ENCODE measurements around the gene PPP5C.

Gene PPP5C

DNA sequence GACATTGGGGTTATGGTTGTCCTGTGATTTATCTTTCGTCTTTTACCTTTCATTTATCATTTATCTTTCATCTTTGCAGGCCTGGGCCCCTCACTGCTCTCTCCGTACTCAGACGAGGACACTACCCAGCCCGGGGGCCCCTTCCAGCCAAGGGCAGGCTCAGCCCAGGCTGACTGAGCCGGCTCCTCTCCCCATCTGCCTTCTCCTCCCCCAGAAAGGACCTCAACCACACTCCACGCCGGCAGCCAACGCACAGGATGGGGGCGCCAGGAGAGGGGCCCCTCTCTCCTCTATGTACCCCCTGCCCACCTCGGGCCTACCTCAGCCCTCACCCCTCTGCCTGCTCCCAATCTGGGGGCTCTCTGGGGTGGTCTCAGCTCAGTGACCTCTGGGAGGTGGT, 7.4 kb upstream of the PPP5C start:
- no peak for DNase-seq

DNA sequence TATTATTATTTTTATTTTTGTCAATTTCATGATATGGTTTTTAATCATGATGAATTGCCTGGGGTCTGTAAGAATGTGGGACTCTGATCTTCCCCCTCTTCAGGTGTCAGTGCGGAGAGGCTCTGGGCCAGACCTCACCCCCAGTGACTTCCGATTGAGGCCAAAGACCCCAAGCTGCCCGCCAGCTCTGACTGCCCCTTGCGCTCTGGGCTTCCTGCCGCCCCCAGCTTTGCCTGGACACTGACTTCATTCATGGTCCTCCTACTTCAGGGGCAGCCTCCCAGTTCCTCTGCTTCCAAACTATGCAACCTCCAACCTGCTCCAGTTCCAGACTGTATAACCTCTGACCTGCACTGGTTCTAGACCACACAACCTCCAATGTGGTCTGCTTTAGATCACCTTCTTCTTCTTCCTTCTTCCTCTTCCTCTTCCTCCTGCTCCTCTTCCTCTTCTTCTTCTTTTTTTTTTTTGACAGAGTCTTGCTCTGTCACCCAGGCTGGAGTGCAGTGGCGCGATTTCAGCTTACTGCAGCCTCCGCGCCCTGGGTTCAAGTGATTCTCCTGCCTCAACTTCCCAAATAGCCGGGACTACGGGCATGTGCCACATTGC, 6.7 kb upstream of the PPP5C start:
- DNase-seq: no peak

DNA sequence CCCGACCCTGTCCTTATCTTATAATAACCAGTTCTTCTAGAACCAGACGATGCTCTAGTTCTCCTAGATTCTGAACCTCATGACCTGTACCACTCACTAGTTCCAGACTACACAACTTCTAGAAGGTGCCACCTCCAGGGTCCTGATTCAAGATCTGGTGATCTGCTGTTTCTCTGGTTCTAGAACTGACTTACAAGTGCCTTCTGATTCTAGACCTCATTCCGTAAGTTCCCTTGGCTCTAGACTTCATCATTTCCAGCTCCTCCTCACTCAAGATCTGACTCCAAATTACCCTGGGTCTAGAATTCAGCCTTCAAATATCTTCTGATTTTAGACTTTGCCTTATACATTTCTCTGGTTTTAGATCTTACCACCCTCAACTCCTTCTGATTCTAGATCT, 5.0 kb upstream of the PPP5C start:
- no peak for DNase-seq

GRCh38 chr19:46344363-46344762, 2.5 kb upstream of the PPP5C start:
- DNase-seq: no peak

GRCh38 chr19:46345157-46345556, 1.7 kb upstream of the PPP5C start:
- no peak for DNase-seq

DNA sequence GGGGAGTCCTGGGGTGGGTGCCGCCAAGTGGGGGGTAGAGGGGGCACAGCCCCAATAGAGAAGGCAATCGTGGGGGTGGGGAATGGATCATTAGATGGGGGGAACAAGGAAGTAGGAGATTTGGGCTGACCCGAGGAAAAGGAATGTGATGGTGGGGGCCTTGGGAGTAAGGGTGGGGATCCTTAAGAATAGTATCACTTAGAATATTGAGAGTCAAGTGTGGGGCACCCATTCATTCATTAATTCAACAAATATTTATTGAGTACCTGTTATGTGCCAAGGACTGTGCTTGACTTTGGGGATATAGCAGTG, 641 bp downstream of the PPP5C start:
- no peak for DNase-seq

DNA sequence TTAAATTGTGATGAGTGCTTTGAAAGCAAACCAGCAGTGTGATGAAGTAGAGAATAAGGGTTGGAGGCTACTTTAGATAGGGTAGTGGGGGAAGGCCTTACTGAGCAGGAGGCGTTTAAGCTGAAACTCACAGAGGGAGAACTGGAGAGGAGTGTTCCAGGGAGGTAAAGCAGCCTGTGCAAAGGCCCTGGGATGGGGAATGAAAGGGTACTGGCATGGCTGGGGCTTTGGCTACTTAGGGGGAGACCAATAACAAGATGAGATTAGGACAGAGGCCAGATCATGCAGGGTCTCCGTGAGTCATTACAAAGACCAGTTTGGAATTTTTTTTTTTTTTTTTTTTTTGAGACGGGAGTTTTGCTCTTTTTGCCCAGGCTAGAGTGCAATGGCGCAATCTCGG, 1.1 kb downstream of the PPP5C start:
- DNase-seq: no peak

DNA sequence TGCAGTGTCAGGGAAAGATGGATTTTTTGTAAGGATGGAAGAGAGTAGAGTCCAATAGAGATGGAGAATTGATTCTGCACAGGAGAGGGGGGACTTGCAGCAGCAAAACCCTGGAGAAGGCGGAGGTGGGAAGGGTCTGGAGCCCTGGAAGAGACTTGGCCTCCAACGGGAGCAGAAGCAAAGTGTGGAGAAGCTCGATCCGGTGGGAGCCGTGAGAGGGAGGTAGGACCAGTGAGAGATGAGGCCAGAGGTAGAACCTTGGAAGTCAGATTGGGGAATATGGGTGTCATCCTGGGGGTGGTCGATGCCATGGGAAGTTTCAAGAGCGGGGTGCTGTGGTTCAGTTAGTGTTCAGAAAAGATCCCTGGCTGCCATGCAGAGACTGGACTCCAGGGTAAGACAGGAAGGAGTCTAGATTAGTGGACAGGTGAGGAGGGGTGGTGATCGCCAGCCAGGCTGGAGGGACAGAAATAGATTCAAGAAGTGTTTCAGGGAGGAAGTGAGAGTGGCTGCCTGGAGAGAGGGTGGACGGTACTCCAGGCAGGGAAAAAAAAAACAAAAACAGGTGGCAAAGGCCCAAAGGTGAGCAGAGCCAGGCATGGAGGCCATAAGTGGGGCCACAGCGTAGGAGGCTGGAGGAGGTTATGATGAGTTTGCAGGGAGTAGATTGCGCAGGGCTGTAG, 2.6 kb downstream of the PPP5C start:
- DNase-seq: no peak

DNA sequence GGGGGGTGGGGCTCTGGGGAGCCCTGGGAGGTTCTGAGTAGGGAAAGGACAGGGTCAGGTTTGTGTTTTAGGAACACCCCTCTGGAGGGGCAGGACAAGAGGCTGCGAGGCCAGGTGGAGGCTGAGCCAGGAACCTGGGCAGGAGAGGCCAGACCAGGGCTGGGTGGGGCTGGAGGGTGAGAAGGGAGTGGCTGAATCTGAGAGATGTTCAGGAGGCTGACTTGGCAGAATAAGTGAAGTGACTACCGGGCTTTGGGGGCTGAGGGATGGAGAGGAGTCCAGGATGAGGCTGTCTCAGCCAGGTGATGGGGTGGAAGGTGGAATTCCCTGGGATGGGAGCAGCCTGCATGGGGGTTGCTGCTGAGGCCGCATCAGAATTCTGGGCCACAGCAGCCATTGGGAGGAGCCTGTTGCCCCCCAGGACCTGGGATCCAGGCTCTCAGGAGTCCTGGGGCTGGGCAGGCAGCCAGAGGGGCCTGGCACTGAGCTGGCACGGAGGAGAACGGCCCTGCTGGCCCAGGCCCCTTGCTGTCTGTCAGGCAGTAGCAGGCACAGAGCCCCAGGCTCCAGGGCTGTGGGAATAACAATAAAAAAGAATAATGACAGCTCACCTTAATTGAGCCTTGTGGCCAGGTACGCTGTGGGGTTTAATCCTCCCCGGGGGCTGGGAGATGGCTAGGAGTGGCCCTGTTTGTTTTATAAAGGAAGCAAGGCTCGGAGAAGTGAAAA, 3.3 kb downstream of the PPP5C start:
- no peak for DNase-seq

DNA sequence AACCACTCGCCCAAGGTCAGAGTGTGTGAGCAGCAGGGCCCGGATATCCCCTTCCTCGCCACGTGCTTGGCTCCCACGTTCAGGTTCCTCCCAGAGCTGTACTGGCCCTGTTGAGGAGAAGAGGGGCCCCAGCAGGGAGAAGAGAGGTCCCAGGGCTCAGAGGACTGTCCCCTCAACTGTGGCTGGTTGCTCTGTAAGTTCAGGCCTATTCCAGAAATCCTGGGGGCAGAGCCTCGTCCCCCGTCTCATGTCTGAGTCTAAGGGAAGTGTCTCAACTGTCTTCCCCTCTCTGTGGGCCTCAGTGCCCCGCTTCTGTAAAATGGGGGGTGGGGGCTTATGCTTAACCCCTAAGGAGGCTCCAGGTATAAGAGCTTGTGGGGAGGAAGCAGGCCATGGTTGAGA, 3.9 kb downstream of the PPP5C start:
- peak; percentile 56 for DNase-seq

DNA sequence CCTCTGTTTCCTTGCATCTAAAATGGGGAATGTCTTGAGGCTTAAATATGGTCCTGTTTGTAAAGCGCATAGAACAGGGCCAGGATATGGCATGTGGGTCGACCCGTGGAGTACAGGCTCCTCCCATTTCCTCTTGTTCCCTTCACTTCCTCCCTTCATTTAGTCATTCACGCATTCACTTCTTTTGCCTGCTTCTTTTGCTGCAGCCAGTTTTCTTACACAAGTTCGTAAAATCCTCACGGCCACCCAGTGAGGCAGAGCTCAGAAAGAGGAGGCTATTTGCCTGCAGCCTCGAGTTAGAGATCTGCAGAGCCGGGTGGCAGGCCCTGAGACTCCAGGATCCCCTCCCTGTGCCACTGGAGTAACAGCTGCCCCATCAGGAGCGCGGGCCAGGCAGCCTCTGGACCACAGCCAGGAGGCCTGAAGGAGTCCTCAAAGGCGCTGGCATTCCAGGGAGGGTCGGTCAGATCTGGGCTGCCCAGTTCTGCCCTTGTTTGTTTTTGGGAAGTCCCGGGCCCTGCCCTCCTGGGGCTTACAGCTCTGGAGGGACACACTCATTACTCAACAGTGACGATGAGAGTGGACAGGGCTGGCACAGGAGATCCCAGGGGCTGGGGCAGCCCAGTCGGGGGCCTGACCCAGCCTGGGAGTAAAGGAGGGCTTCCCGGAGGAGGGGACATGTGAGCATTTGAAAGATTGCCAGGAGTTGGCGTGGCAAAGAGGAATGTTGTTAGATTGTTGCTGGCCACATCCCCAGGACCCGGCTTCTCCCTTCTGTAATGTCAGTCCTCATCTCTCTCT, 4.6 kb downstream of the PPP5C start:
- DNase-seq: peak; percentile 34

DNA sequence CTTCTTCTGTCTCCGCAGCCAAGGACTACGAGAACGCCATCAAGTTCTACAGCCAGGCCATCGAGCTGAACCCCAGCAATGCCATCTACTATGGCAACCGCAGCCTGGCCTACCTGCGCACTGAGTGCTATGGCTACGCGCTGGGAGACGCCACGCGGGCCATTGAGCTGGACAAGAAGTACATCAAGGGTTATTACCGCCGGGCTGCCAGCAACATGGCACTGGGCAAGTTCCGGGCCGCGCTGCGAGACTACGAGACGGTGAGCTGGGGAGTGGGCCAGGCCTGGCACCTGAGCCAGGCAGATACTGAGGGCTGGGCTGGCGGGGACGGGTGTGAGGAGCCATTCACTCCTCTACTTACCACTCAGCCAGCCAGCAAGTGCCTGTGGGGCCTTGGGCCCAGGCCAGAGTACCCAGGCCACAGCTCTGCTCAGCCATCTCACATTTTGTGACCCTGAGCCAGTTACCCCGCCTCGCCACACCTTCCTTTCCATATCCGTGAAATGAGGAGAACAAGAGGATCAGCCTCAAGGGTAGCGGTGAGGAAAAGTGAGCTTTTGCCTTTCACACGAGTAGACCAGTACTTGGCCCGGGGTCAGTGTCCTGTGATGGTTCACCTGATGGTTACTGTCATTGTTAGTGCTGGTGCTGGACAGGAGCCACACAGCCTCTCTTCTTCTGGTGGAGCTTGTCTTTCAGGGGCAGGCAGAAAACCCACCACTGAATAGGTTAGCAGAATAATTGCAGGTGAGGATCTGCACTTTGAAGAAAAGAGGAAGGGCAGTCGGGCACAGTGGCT, 7.0 kb downstream of the PPP5C start:
- no peak for DNase-seq

- DNase-seq: no peak
These were observed 8.6 kb downstream of the PPP5C start for GRCh38 chr19:46355234-46356148.

GRCh38 chr19:46356149-46357055, 9.5 kb downstream of the PPP5C start:
- DNase-seq: no peak

DNA sequence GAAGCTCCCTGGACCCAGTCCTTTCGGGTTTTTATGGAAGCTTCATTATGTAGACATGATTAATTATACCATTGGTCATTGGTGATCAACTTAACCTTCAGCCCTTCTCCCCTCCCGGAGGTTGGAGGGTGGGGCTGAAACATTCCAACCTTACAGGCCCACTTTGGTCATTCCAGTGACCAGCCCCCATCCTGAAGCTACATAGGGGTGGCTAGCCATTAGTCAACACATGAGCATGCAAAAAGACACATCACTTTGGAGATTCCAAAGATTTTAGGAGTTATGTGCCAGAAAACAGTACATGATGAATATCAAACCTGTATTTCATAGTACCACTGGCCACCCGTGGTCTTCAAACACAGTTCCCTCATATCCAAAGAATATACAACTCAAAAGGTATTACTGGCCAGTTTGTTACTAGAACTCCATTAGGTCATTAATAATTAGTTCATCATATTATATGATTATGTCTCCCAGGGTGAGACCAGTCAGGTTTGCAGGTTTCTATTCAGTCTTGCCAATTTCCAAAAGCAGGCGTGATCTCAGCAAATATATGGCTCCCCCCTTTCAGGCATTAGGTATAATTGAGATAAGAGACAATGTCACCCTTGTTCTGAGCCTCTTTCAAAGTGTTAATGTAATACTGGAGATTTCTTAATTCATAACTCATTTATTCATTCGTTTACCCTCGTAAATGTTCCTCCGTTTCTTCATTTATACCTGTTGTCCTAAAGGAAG, 11.1 kb downstream of the PPP5C start:
- no peak for DNase-seq

- no peak for DNase-seq
These were observed 15.0 kb downstream of the PPP5C start for GRCh38 chr19:46361915-46362314.

DNA sequence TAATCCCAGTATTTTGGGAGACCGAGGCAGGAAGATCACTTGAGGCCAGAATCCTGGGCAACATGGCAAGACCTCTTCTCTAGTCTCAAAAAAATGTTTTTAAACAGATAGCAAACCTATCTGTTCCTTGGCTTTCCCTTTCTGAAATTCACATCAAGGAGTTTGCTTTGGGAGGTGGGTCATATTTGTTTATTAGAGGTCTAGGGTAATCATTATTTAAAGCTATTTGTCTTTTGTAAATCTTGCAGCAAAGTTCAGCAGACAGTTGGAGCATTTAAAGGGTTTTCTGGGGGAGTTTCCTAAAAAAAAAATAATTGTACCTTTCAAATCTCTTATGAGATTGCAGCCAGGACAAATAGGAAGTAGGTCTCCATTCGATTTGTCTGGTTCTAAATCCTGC, 17.5 kb downstream of the PPP5C start:
- DNase-seq: no peak

GRCh38 chr19:46365561-46365960, 18.7 kb downstream of the PPP5C start:
- no peak for DNase-seq

DNA sequence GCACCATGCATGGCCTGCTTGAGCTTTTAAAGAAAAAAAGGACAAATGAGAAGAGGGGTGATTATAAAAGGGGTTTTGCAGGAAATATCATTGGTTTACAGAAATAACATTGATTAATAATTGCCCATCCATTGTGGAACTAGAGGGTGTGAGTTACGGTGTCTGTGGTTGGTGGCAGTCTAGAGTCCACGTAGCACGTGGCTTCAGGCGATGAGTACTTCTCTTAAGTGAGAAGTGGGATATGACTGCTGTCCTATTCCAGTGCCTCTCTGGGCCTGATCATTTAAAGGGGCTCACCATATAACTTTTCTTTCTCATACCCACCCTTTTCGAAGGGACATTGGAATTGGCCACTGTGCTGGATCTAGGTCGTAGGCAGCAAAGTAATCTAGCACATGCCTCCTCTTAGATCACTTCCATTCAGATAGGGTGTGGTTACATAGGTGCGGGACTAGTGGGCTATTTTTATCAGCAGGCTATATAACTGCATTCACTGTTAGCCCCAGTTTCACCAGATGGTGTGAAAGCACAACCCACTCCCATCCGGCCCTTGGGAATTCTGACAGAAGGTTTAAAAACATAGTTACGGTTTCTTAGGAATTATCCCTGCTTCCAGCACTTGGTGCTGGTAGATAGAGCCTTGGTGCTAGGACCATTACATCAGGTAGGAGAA, 19.9 kb downstream of the PPP5C start:
- DNase-seq: no peak
